SK-N-SH treated with all-trans-retinoic acid at 6 μM for 48 hours (cell line): ENCODE data around the gene PTPRT.
"Not testable (repeated sequence)": the region's sequence is repeated elsewhere in the genome, so short reads cannot be mapped to it uniquely, and the experiment has no call there.

Source experiments
- ATAC-seq: fragments of 200-7000 bp; cut with Tn5 transposase; 3 replicates; pipeline ENCODE4 v1.9.1; 2020; ENCODE audit warnings: mild to moderate bottlenecking, moderate library complexity
- ARNTL ChIP-seq: fragments of 450-650 bp; formaldehyde crosslinking; IDR thresholded peaks from 2 replicates; pipeline ENCODE4 v1.5.0; 2020; ENCODE audit warnings: low read depth, mild to moderate bottlenecking, moderate library complexity, borderline replicate concordance
- BACH2 ChIP-seq: fragments of 250-450 bp; sonication (Bioruptor Pico); IDR thresholded peaks from 2 replicates; pipeline ENCODE4 v1.9.0; 2021; ENCODE audit warnings: mild to moderate bottlenecking, borderline replicate concordance
- ESRRG ChIP-seq: fragments of 250-450 bp; sonication (Bioruptor Pico); IDR thresholded peaks from 2 replicates; pipeline ENCODE4 v1.6.1; 2021; ENCODE audit warnings: mild to moderate bottlenecking
- ISL1 ChIP-seq: fragments of 250-450 bp; sonication (Bioruptor Pico); IDR thresholded peaks from 2 replicates; pipeline ENCODE4 v2.1.2; 2022; ENCODE audit warnings: mild to moderate bottlenecking, moderate library complexity
- OSR1 ChIP-seq: fragments of 250-450 bp; sonication (Bioruptor Pico); IDR thresholded peaks from 2 replicates; pipeline ENCODE4 v1.8.0; 2022; ENCODE audit warnings: moderate library complexity, mild to moderate bottlenecking, inconsistent platforms
- PPARA ChIP-seq: fragments of 250-450 bp; sonication (Bioruptor Pico); IDR thresholded peaks from 2 replicates; pipeline ENCODE4 v1.5.0; 2020; ENCODE audit warnings: mild to moderate bottlenecking, borderline replicate concordance
- RARB ChIP-seq: fragments of 250-450 bp; sonication (Bioruptor Pico); IDR thresholded peaks from 2 replicates; pipeline ENCODE4 v1.8.0; 2021; ENCODE audit warnings: mild to moderate bottlenecking, moderate library complexity
- SNAI2 ChIP-seq: fragments of 250-450 bp; sonication (Bioruptor Pico); IDR thresholded peaks from 2 replicates; pipeline ENCODE4 v1.5.0; 2020; ENCODE audit warnings: mild to moderate bottlenecking, moderate library complexity
- TOX ChIP-seq: fragments of 250-450 bp; sonication (Bioruptor Pico); IDR thresholded peaks from 2 replicates; pipeline ENCODE4 v1.8.0; 2021; ENCODE audit warnings: mild to moderate bottlenecking, moderate library complexity, borderline replicate concordance
- ZFP3 ChIP-seq: fragments of 250-450 bp; sonication (Bioruptor Pico); IDR thresholded peaks from 2 replicates; pipeline ENCODE4 v1.5.0; 2020; ENCODE audit warnings: mild to moderate bottlenecking, moderate library complexity
- ZFP30 ChIP-seq: fragments of 450-650 bp; formaldehyde crosslinking; IDR thresholded peaks from 2 replicates; pipeline ENCODE4 v1.5.0; 2022; ENCODE audit warnings: mild to moderate bottlenecking, moderate library complexity
- ZNF565 ChIP-seq: fragments of 450-650 bp; formaldehyde crosslinking; conservative IDR thresholded peaks from 2 replicates; pipeline ENCODE4 v1.5.0; 2020; ENCODE audit warnings: low read depth, mild to moderate bottlenecking, moderate library complexity
- TF ChIP-seq, protein P1 (sequence below): fragments of 250-450 bp; sonication (Bioruptor Pico); IDR thresholded peaks from 2 replicates; pipeline ENCODE4 v1.8.0; 2020; ENCODE audit warnings: mild to moderate bottlenecking, moderate library complexity, borderline replicate concordance
- TF ChIP-seq, protein P2 (sequence below): fragments of 250-450 bp; sonication (Bioruptor Pico); IDR thresholded peaks from 2 replicates; pipeline ENCODE4 v1.8.0; 2021; ENCODE audit warnings: low read depth, mild to moderate bottlenecking, moderate library complexity, borderline replicate concordance
- TF ChIP-seq, protein P3 (sequence below): fragments of 250-450 bp; sonication (Bioruptor Pico); IDR thresholded peaks from 2 replicates; pipeline ENCODE4 v1.5.0; 2020; ENCODE audit warnings: mild to moderate bottlenecking, moderate library complexity
- TF ChIP-seq, protein P4 (sequence below): fragments of 250-450 bp; sonication (Bioruptor Pico); IDR thresholded peaks from 2 replicates; pipeline ENCODE4 v1.5.1; 2021; ENCODE audit warnings: mild to moderate bottlenecking, moderate library complexity
- TF ChIP-seq, protein P5 (sequence below): fragments of 250-450 bp; sonication (Bioruptor Pico); IDR thresholded peaks from 2 replicates; pipeline ENCODE4 v1.5.1; 2020; ENCODE audit warnings: low read depth, mild to moderate bottlenecking, moderate library complexity

The PTPRT gene

DNA sequence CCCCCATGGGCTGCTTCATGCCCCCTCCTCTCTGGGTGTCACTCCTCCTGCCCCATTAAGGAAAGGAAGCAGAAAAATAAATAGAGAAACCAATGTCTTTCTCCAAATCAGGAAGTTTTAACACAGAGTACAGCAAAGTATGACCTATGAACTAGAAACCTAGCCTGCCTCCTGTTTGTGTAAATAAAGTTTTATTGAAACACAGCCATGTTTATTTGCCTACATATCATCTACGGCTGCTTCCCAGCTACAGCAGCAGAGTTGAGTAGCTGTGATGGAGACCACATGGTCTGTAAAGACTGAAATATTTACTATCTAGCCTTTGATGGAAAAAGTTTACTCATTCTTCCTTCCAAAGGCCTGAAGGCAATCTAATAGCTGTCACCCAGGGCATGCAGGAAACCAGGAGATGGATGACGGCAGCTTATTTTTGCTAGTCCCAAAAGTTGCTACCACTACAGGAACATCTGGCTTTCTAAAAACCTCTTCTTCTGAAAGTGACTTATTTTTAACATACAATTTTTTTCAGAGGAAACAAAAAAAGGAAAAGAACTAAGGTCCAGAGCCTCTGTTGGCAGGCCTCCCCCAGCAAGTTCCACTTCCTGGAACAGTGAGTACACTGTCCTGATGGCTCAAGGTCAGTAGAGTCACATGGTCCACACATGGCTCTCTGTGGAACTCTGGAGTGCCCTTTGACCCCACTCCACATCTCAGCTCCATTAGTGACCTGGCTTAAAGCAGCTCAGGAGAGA lies 287.8 kb downstream of the PTPRT start:
- TF ChIP-seq, protein P1, sequence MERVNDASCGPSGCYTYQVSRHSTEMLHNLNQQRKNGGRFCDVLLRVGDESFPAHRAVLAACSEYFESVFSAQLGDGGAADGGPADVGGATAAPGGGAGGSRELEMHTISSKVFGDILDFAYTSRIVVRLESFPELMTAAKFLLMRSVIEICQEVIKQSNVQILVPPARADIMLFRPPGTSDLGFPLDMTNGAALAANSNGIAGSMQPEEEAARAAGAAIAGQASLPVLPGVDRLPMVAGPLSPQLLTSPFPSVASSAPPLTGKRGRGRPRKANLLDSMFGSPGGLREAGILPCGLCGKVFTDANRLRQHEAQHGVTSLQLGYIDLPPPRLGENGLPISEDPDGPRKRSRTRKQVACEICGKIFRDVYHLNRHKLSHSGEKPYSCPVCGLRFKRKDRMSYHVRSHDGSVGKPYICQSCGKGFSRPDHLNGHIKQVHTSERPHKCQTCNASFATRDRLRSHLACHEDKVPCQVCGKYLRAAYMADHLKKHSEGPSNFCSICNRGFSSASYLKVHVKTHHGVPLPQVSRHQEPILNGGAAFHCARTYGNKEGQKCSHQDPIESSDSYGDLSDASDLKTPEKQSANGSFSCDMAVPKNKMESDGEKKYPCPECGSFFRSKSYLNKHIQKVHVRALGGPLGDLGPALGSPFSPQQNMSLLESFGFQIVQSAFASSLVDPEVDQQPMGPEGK (CRISPR knock-in tag), result no peak
- TF ChIP-seq ISL1 (CRISPR knock-in tag) (no peak), ZFP3 (CRISPR knock-in tag) (no peak), ARNTL (CRISPR knock-in tag) (no peak), ESRRG (no peak), ZNF565 (CRISPR knock-in tag) (no peak), SNAI2 (CRISPR knock-in tag) (no peak), PPARA (CRISPR knock-in tag) (no peak), ZFP30 (CRISPR knock-in tag) (no peak)
- TF ChIP-seq, protein P2, sequence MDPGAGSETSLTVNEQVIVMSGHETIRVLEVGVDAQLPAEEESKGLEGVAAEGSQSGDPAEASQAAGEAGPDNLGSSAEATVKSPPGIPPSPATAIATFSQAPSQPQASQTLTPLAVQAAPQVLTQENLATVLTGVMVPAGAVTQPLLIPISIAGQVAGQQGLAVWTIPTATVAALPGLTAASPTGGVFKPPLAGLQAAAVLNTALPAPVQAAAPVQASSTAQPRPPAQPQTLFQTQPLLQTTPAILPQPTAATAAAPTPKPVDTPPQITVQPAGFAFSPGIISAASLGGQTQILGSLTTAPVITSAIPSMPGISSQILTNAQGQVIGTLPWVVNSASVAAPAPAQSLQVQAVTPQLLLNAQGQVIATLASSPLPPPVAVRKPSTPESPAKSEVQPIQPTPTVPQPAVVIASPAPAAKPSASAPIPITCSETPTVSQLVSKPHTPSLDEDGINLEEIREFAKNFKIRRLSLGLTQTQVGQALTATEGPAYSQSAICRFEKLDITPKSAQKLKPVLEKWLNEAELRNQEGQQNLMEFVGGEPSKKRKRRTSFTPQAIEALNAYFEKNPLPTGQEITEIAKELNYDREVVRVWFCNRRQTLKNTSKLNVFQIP (CRISPR knock-in tag), result no peak
- TF ChIP-seq, protein P3, sequence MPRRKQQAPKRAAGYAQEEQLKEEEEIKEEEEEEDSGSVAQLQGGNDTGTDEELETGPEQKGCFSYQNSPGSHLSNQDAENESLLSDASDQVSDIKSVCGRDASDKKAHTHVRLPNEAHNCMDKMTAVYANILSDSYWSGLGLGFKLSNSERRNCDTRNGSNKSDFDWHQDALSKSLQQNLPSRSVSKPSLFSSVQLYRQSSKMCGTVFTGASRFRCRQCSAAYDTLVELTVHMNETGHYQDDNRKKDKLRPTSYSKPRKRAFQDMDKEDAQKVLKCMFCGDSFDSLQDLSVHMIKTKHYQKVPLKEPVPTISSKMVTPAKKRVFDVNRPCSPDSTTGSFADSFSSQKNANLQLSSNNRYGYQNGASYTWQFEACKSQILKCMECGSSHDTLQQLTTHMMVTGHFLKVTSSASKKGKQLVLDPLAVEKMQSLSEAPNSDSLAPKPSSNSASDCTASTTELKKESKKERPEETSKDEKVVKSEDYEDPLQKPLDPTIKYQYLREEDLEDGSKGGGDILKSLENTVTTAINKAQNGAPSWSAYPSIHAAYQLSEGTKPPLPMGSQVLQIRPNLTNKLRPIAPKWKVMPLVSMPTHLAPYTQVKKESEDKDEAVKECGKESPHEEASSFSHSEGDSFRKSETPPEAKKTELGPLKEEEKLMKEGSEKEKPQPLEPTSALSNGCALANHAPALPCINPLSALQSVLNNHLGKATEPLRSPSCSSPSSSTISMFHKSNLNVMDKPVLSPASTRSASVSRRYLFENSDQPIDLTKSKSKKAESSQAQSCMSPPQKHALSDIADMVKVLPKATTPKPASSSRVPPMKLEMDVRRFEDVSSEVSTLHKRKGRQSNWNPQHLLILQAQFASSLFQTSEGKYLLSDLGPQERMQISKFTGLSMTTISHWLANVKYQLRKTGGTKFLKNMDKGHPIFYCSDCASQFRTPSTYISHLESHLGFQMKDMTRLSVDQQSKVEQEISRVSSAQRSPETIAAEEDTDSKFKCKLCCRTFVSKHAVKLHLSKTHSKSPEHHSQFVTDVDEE (CRISPR knock-in tag), result no peak
- ATAC-seq, result no peak

DNA sequence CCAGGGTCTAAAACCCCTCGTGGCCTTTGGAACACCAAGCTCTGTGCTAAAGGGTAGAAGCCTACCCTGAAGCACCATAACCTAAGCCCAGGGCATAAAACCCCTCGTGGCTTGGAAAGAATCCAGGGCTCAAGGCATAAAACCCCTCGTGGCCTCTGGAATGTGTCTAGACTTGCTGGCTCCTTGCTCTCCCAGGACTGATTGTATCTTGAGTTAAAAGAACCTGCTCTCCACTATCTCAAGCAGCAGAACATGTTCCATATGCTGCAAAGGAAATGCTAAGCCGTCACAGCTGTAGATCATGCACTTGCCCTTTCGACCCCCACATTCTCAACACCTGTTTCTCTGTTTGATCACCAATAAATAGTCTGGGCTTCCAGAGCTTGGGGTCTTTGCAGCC lies 288.9 kb downstream of the PTPRT start:
- ATAC-seq, result not testable (repeated sequence)

DNA sequence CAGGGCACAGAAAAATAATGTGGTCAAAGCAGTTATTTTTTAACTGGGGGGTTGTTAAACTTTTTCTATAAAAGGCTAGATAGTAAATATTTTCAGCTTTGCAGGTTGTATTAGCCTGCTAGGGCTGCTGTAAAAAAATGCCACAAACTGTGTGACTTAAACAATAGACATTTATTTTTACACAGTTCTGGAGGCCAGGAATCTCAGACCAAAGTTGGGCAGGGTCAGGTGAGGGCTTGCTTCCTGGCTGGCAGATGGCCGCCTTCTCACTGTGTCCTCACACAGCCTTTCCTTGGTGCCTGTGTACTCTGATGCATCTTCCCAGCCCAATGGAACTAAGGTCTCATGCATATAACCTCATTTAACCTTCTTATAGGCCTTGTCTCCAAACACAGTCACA lies 294.7 kb downstream of the PTPRT start:
- TF ChIP-seq RARB (CRISPR knock-in tag), result no peak
- TF ChIP-seq ZFP30 (CRISPR knock-in tag), result no peak
- no peak for TF ChIP-seq PPARA (CRISPR knock-in tag)
- no peak for TF ChIP-seq ARNTL (CRISPR knock-in tag)
- TF ChIP-seq OSR1 (CRISPR knock-in tag), result no peak
- TF ChIP-seq, protein P3 (CRISPR knock-in tag), result no peak
- TF ChIP-seq, protein P2 (CRISPR knock-in tag), result no peak
- no peak for TF ChIP-seq ZFP3 (CRISPR knock-in tag)
- no peak for TF ChIP-seq BACH2 (CRISPR knock-in tag)
- TF ChIP-seq ESRRG, result no peak
- TF ChIP-seq, protein P4, sequence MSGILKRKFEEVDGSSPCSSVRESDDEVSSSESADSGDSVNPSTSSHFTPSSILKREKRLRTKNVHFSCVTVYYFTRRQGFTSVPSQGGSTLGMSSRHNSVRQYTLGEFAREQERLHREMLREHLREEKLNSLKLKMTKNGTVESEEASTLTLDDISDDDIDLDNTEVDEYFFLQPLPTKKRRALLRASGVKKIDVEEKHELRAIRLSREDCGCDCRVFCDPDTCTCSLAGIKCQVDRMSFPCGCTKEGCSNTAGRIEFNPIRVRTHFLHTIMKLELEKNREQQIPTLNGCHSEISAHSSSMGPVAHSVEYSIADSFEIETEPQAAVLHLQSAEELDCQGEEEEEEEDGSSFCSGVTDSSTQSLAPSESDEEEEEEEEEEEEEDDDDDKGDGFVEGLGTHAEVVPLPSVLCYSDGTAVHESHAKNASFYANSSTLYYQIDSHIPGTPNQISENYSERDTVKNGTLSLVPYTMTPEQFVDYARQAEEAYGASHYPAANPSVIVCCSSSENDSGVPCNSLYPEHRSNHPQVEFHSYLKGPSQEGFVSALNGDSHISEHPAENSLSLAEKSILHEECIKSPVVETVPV (CRISPR knock-in tag), result no peak
- TF ChIP-seq, protein P1 (CRISPR knock-in tag), result no peak
- no peak for TF ChIP-seq TOX (CRISPR knock-in tag)
- TF ChIP-seq, protein P5, sequence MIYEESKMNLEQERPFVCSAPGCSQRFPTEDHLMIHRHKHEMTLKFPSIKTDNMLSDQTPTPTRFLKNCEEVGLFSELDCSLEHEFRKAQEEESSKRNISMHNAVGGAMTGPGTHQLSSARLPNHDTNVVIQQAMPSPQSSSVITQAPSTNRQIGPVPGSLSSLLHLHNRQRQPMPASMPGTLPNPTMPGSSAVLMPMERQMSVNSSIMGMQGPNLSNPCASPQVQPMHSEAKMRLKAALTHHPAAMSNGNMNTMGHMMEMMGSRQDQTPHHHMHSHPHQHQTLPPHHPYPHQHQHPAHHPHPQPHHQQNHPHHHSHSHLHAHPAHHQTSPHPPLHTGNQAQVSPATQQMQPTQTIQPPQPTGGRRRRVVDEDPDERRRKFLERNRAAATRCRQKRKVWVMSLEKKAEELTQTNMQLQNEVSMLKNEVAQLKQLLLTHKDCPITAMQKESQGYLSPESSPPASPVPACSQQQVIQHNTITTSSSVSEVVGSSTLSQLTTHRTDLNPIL (CRISPR knock-in tag), result no peak
- ATAC-seq, result no peak
